IPS-15b (cell line): ENCODE measurements around the gene PACSIN3.
"Not testable (repeated sequence)": the region's sequence is repeated elsewhere in the genome, so short reads cannot be mapped to it uniquely, and the experiment has no call there.

Source experiments
- H3K27me3 ChIP-seq: one replicate; pipeline ENCODE4 v1.6.1; 2013; ENCODE audit warnings: low read length; ENCODE audit not compliant: control insufficient read depth, insufficient read depth
- H3K36me3 ChIP-seq: one replicate; pipeline ENCODE4 v1.6.1; 2013; ENCODE audit warnings: low read length; ENCODE audit not compliant: control insufficient read depth, insufficient read depth
- H3K4me1 ChIP-seq: one replicate; pipeline ENCODE4 v1.6.1; 2013; ENCODE audit warnings: mild to moderate bottlenecking, low read length; ENCODE audit not compliant: control insufficient read depth, insufficient read depth
- H3K4me3 ChIP-seq: one replicate; pipeline ENCODE4 v1.5.1; 2013; ENCODE audit warnings: low read depth, low read length
- H3K9ac ChIP-seq: one replicate; pipeline ENCODE4 v1.6.1; 2013; ENCODE audit warnings: low read depth, mild to moderate bottlenecking, low read length
- H3K9me3 ChIP-seq: one replicate; pipeline ENCODE4 v1.6.1; 2013; ENCODE audit warnings: mild to moderate bottlenecking, low read length; ENCODE audit not compliant: control insufficient read depth, insufficient read depth

Gene PACSIN3

DNA sequence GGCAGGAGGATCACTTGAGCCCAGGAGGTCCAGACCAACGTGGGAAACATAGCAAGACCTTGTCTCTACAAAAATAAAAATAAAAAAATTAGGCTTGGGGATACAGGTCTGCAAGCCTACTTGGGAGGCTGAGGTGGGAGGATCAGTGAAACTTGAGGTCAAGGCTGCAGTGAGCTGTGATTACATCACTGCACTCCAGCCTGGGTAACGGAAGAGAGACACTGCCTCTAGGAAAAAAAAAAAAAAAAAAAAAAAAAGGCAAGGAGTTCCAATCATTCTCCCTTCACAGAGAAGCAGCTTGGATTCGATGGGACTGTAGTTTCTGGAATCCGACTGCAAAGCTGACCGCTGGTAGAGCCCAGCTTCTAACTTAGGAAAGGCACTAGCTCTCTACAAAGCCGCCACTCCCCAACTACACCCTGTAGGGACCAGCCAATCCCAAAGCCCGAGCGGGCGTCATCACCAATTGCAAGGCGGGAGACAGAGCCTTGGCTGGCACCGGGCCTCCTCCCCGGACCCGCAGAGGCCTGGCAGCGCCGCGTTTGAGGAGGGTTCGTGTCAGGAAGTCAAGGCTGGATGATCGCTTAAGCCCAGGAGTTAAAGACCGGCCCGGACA is 27.8 kb upstream of the PACSIN3 start:
- H3K9me3 ChIP-seq, result no peaks in the 10 kb centered on the region
- H3K36me3 ChIP-seq, result peaks cover 3% of the 10 kb centered on the region
- peak overlapping the region; percentile 58 for H3K4me3 ChIP-seq
- H3K4me1 ChIP-seq, result no peaks in the 10 kb centered on the region
- no peak overlapping the region for H3K9ac ChIP-seq
- no peaks in the 10 kb centered on the region for H3K27me3 ChIP-seq

DNA sequence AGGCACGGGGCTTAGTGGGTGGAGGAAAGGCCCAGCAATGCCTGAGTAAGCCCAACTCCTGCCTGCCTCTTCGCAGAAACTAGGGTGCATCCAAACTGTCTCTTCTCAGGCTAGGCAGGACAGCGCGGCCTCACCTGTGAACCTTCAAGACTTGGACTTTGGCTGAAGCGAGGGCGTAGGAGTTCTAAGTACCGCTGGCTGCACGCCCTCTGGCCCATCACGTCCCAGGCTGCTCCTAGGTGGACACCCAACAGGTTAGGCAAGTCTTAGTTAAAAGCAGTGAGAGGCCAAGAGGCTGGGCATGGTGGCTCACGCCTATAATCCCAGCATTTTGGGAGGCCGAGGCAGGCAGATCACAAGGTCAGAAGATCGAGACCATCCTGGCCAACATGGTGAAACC is 26.7 kb upstream of the PACSIN3 start:
- Histone ChIP-seq H3K27me3 (no peaks in the 10 kb centered on the region), H3K4me3 (no peak overlapping the region), H3K9me3 (no peaks in the 10 kb centered on the region), H3K4me1 (no peaks in the 10 kb centered on the region), H3K9ac (peak overlapping the region; percentile 4), H3K36me3 (peaks cover 3% of the 10 kb centered on the region)

DNA sequence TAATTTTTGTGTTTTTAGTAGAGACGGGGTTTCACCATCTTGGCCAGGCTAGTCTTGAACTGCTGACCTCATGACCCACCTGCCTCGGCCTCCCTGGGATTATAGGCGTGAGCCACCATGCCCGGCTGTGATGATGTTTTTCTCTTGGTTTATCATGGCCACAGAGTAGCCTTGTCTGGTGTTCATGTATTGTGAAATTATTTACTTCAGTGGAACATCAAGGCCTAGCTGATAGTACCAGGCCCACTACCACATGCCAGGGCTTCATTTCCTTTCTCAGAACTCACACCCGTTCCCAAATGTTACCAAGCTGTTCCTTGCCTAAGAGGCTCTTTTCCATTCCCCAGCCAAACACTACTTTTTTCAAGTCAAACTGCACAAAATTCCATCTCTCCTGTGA is 22.4 kb upstream of the PACSIN3 start:
- H3K4me3 ChIP-seq, result no peak overlapping the region
- no peaks in the 10 kb centered on the region for H3K9me3 ChIP-seq
- peaks cover 7% of the 10 kb centered on the region for H3K4me1 ChIP-seq
- no peak overlapping the region for H3K9ac ChIP-seq
- no peaks in the 10 kb centered on the region for H3K27me3 ChIP-seq
- H3K36me3 ChIP-seq, result no peaks in the 10 kb centered on the region

DNA sequence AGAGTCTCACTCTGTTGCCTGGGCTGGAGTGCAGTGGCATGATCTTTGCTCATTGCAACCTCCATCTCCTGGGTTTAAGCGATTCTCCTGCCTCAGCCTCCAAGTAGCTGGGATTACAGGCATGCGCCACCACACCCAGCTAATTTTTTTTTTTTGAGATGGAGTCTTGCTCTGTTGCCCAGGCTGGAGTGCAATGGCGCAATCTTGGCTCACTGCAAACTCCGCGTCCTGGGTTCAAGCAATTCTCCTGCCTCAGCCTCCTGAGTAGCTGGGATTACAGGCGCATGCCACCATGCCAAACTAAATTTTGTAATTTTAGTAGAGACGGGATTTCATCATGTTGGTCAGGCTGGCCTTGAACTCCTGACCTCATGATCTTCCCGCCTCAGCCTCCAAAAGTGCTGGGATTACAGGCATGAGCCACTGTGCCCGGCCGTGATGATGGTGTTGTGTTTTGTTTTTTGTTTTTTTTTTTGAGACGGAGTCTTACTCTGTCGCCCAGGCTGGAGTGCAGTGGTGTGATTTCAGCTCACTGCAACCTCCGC is 21.8 kb upstream of the PACSIN3 start:
- not testable (repeated sequence) for H3K36me3 ChIP-seq, H3K27me3 ChIP-seq, H3K9ac ChIP-seq, H3K4me1 ChIP-seq, H3K9me3 ChIP-seq, H3K4me3 ChIP-seq

DNA sequence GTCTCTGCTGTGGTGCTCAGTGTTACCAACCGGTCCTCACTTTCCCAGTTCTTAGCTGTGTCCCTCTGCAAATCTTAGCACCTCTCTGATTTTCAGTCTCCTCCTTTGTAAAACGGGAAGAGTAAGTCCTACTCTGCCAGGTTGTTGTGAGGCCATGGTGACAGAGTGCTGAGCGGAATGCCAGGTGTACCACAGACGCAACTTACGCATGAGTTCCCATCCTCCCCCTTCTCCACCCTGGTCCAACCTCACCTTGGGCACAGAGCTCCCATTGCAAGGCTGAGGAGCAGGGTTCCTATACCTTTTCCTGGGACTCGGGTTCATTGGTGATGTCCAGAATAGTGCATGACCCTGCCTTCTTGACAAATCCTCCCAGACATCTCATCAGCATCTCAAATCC is 21.2 kb upstream of the PACSIN3 start:
- Histone ChIP-seq H3K27me3 (no peaks in the 10 kb centered on the region), H3K4me1 (peaks cover 7% of the 10 kb centered on the region), H3K4me3 (no peak overlapping the region), H3K9me3 (no peaks in the 10 kb centered on the region), H3K36me3 (no peaks in the 10 kb centered on the region), H3K9ac (no peak overlapping the region)

DNA sequence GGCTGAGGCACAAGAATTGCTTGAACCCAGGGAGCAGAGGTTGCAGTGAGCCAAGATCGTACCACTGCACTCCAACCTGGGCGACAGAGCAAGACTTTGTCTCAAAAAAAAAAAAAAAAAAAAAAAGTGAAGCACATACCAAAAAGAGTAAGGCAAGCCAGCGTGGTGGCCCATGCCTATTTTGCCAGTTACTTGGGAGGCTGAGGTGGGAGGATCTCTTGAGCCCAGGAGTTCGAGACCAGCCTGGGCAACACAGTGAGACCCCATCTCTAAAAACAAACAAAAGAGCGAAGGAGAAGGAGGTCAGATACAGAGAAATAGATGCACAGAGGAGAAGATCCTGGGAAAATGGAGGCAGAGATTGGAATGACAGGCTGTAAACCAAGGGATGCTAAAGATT is 20.3 kb upstream of the PACSIN3 start:
- H3K4me3 ChIP-seq, H3K9ac ChIP-seq, H3K9me3 ChIP-seq, H3K4me1 ChIP-seq, H3K27me3 ChIP-seq, H3K36me3 ChIP-seq: not testable (repeated sequence)

DNA sequence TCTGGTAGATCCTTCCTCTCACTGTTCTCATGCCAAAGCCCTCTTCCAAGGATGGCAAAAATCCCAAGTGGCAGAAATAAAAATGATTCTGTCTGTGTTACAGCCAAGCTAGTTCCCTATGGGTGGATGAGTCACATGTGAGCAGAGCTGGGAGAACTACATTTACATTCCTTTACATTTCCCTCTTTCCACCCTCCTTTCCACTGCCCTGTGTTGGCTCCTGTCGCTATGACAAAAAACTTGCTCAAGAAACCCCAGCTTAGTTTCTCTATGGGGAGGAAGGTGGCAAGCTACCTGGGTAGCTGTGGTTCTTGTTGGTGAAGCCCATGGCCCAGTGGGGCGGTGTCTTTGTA is 18.4 kb upstream of the PACSIN3 start:
- Histone ChIP-seq H3K9me3 (no peaks in the 10 kb centered on the region), H3K27me3 (no peaks in the 10 kb centered on the region), H3K4me3 (no peak overlapping the region), H3K4me1 (peaks cover 7% of the 10 kb centered on the region), H3K36me3 (no peaks in the 10 kb centered on the region), H3K9ac (no peak overlapping the region)

DNA sequence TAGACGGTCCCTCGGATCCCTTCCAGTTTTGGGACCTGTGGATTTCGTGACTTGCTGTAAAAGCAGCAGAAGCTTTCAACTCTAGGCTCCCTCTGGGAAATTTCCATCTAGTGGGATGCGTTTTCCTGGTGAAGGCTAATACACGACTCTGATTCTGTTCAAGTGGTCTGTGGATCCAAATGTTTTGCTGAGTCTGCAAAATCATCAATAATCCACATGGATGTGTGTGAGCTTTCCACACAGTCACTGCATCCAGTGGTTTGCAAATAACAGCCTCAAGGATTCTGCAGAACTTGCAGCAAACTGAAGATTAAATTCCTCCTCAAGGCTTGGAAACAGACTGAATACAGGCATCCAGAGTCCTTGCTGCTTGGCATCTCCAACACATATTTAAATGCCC is 16.3 kb upstream of the PACSIN3 start:
- Histone ChIP-seq H3K4me1 (peaks cover 7% of the 10 kb centered on the region), H3K27me3 (no peaks in the 10 kb centered on the region), H3K4me3 (no peak overlapping the region), H3K36me3 (no peaks in the 10 kb centered on the region), H3K9me3 (no peaks in the 10 kb centered on the region), H3K9ac (no peak overlapping the region)

DNA sequence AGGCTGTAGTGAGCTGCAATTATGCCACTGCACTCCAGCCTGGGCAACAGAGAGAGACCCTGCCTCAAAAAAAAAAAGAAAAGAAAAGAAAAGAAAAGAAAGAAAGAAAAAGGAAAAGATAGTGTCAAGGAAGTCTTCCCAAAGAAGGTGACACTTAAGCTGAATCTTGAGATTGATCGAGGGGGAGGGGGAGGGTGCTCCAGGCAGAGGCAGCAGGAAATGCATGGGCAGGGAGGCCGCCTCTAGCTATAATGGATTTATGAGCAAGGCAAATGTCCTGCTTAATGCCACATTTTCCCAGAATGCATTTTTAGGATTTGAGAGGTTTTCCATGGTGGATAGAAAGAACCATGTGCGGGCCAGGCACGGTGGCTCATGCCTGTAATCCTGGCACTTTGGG is 14.8 kb upstream of the PACSIN3 start:
- Histone ChIP-seq H3K27me3 (no peaks in the 10 kb centered on the region), H3K9me3 (no peaks in the 10 kb centered on the region), H3K36me3 (no peaks in the 10 kb centered on the region), H3K4me1 (peaks cover 7% of the 10 kb centered on the region), H3K4me3 (no peak overlapping the region), H3K9ac (no peak overlapping the region)

DNA sequence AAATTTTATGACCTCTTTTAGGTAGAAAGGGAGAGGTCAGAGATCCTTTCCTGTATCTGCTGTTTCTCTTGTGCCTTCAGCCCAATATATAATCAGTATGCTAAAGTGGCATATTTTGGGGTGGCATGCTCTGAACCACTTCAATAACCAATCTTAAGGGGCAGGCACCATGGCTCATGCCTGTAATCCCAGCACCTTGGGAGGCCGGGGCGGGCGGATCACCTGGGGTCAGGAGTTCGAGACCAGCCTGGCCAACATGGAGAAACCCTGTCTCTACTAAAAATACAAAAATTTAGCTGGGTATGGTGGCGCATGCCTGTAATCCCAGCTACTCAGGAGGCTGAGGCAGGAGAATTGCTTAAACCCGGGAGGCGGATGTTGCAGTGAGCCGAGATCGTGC is 11.9 kb upstream of the PACSIN3 start:
- not testable (repeated sequence) for H3K4me1 ChIP-seq, H3K9me3 ChIP-seq, H3K4me3 ChIP-seq, H3K9ac ChIP-seq, H3K36me3 ChIP-seq, H3K27me3 ChIP-seq

DNA sequence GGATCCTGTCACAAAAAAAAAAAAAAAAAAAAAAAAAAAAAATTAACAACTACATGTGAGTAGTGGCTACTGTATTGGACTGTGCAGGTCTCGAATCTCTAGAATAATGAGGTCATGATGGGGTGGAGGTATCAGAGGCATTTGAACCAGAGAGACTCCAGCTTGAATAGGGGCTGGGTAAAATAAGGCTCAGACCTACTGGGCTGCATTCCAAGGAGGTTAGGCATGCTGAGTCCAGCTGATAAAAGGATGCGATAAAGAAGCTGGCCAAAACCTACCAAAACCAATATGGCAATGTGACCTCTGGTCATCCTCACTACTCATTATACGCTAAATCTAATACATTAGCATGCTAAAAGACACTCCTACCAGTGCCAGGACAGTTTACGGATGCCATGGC is 5.9 kb upstream of the PACSIN3 start:
- no peaks in the 10 kb centered on the region for H3K9me3 ChIP-seq

DNA sequence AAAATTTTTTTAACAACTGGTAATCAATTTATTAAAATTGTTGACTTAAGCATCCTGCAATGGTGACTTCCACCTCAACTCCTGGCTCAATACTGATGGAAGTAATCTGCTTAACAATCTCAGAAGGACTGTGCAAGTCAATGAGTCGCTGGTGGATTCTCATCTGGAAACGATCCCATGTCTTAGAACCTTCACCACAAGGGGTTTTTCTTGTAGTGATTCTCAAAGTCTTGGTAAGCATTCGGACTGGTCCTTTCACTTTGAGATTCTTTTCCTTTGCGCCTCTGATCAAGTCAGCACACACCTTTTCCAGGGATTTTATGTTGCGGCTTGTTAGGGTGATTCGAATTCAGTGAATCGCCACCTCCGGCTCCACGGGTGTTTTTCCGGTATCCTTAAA is 4.9 kb upstream of the PACSIN3 start:
- H3K9ac ChIP-seq, H3K36me3 ChIP-seq, H3K4me1 ChIP-seq, H3K27me3 ChIP-seq, H3K4me3 ChIP-seq, H3K9me3 ChIP-seq: not testable (repeated sequence)

More for the DNA sequence above, 5.9 kb upstream of the PACSIN3 start:
- no peaks in the 10 kb centered on the region for H3K4me1 ChIP-seq
- no peaks in the 10 kb centered on the region for H3K36me3 ChIP-seq
- no peak overlapping the region for H3K9ac ChIP-seq
- H3K4me3 ChIP-seq, result no peak overlapping the region
- H3K27me3 ChIP-seq, result peaks cover 8% of the 10 kb centered on the region
